Measurements from ENCODE around the gene PER1.

DNA sequence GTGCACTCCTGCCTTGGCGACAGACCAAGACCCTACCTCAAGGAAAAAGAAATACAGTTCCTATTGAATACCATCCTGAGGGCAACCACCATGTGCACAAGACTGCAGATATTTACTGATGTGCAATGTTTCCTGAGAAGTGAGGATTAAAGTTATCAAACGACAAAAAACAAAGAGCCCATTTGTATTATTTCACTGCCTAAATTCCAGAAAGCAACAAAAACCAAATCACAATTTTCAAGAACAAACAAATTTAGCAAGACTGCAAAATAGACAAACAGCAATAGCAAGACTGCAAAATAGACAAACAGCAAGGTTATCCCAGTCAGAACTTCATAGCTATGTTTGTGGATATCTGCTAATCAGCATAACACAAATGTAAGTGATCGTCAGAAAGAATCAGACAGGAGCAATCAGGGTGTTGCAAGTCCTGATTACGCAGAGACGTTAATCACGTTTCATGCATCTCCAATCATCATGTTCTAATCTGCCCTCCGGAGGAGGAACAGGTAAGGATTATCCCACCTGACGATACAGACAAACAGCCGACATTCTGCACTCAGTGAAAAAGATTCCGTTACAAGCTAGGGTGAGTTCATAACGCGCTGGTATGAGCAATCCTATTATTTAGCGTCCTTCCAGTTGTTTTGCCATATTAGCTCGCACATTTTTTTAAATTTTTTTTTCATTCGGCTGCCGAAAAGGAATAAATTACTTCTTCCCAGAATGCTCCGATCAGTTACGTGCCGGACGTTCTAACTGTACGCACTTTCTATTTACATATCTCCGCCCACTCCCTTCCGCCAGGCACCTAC lies 21.1 kb upstream of the PER1 start:
- TF ChIP-seq CTCF (IDR thresholded peaks at IDR 0.05) (no peak), POLR2A (IDR thresholded peaks at IDR 0.05) (peak; percentile 100), EP300 (IDR thresholded peaks at IDR 0.05; ENCODE audit: low read depth) (peak; percentile 47), POLR2AphosphoS5 (IDR thresholded peaks at IDR 0.05) (peak; percentile 100)

All from transverse colon (tissue), 4 donors.